Heart left ventricle (tissue), 16 donors: ENCODE data around the gene CORO6. TPM values are rescaled to one million over a fixed set of nuclear protein-coding genes. Genes with fewer than 3 reads are reported as not detected.

Experiments
- ATAC-seq, 4 donors: fragments of 200-7000 bp; cut with Tn5 transposase; one replicate each; pipeline ENCODE4 v1.9.1; 2020 to 2022; ENCODE audit warnings: moderate library complexity in 4 of 4, mild to moderate bottlenecking in 3 of 4, moderate number of reproducible peaks in 1 of 4
- DNase-seq, 5 donors: peaks; one replicate each; pipeline ENCODE4 v3.0.0-alpha.2; 2020
- H3K27ac ChIP-seq, 12 donors: fragments of 200-600 bp; sonication (generic) in 4 of 12; one replicate each; pipeline versions ENCODE4 v1.5.0 to v1.8.0; 2016 to 2022; ENCODE audit warnings: mild to moderate bottlenecking in 2 of 12
- H3K27me3 ChIP-seq, 9 donors: fragments of 200-600 bp; sonication (generic) in 2 of 9; one replicate each; pipeline versions ENCODE4 v1.5.1 to v1.8.0; 2016 to 2022; ENCODE audit warnings: mild to moderate bottlenecking in 3 of 9
- H3K36me3 ChIP-seq, 9 donors: fragments of 200-600 bp; sonication (generic) in 2 of 9; one replicate each; pipeline versions ENCODE4 v1.5.0 to v1.8.0; 2018 to 2022; ENCODE audit warnings: mild to moderate bottlenecking in 2 of 9
- H3K4me1 ChIP-seq, 12 donors: fragments of 200-600 bp; sonication (generic) in 4 of 12; one replicate each; pipeline versions ENCODE4 v1.5.0 to v1.8.0; 2016 to 2022; ENCODE audit warnings: mild to moderate bottlenecking in 3 of 12
- H3K4me3 ChIP-seq, 12 donors: fragments of 200-600 bp; sonication (generic) in 4 of 12; one replicate each; pipeline versions ENCODE4 v1.5.0 to v1.8.0; 2017 to 2022; ENCODE audit warnings: mild to moderate bottlenecking in 9 of 12, moderate library complexity in 4 of 12
- H3K9me3 ChIP-seq, 12 donors: fragments of 200-600 bp; sonication (generic) in 4 of 12; one replicate each; pipeline versions ENCODE4 v1.5.0 to v1.8.0; 2016 to 2022; ENCODE audit warnings: mild to moderate bottlenecking in 1 of 12
- POLR2A ChIP-seq, 2 donors: fragments of 450-650 bp; IDR thresholded peaks; one replicate each; pipeline ENCODE4 v1.6.1; 2017; ENCODE audit warnings: antibody characterized with exemption in 2 of 2, mild to moderate bottlenecking in 2 of 2, moderate library complexity in 2 of 2
- WGBS, 4 donors: extraction: QIAGEN DNeasy Blood & Tissue Kit in 2 of 4; methylation state at CpG; one replicate each; pipeline versions ENCODE4 v1.1.5 to v1.1.7; 2013 to 2018; 5-methylcytosine and 5-hydroxymethylcytosine counted together
- intact Hi-C, 10 donors: fragments of 100-400 bp; cut with DNase I; formaldehyde crosslinking; loops; one replicate each; pipeline versions ENCODE4 v1.11.1 to v1.14.2; 2022
- polyA plus RNA-seq, 2 donors: library from polyadenylated mRNA; stranded (reverse); fragments of 200-250 nt; gene quantifications; one replicate each; pipeline ENCODE4 v1.2.3, GENCODE V29; 2013
- total RNA-seq, 9 donors: library from RNA; depleted of rRNA in 2 of 9; stranded (reverse); fragments of >200 nt in 2 of 9; fragmentation: NEBNext Ultra II Directional in 3 of 9; extraction: Animal tissue kit (Norgen Biotek cat#: 25700) in 3 of 9; gene quantifications; one replicate each; pipeline versions ENCODE4 v1.1.0 to v1.2.4, GENCODE V29; 2016 to 2023
- TF ChIP-seq, protein P1 (sequence below), 12 donors: fragments of 200-600 bp; sonication (generic) in 4 of 12; IDR thresholded peaks; one replicate each; pipeline versions ENCODE4 v1.5.0 to v1.8.0; 2018 to 2022; ENCODE audit warnings: antibody characterized with exemption in 12 of 12, mild to moderate bottlenecking in 5 of 12
- donor health status: ischemic (EF 13 %, LVEDD 7.1; RV severe dilation, severe dysfunction).
- donor health status: healthy with polysubstance abuse.
- donor health status: DM: no; HTN: yes; CAD: no.
- donor health status: DM: no; HTN: no; CAD: no.
- donor health status: ischemic (EF 25% LVEDD 6.9; RV normal size, moderate dysfunction).
- donor health status: ischemic (EF 25% LVEDD 5.7; RV mildly dilated, moderate dysfunction).
- donor health status: healthy.
- donor health status: DM: yes; HTN: yes; CAD: no.
- donor health status: ischemic (EF 35%, LVEDD 5.7; RV mildly dilated, moderate dysfunction).
- donor health status: nonischemic (EF 11% LVEDD 7.7; RV severe dilation, severe dysfunction).
- donor health status: DM: yes; HTN: yes; CAD: no.
- donor health status: PGD.
- donor health status: ischemic (EF 29% LVEDD 5.4; RV normal size, mild dysfunction).
- donor health status: nonischemic (EF 23%, LVEDD 6.1; RV moderate dilation, normal function).

Gene CORO6
- total and polyA plus RNA-seq, 11 donors: 50.7 to 115 (median 95.5) TPM

- intact Hi-C loops: loop anchor here in 3 of 10 donors (5.0 to 10.0 kb wide), 3 partner anchors 61 to 289 kb away; partner anchors contain the start of genes GIT1 (in 1 of the 3) and SSH2 (in 1 of the 3)
- H3K27ac ChIP-seq: peak overlapping the region; percentile 57 to 83 (median 74)
- DNase-seq (peak in 4 of 5 donors; percentile 63 to 85 (median 72)), ATAC-seq (peak; percentile 71 to 91 (median 81))
- WGBS, 4 donors: 5 to 14% (median 8%) methylated on average over 5 of the region's 5 CpGs
- TF ChIP-seq POLR2A (IDR thresholded peaks at IDR 0.05): no peak
- TF ChIP-seq, protein P1, sequence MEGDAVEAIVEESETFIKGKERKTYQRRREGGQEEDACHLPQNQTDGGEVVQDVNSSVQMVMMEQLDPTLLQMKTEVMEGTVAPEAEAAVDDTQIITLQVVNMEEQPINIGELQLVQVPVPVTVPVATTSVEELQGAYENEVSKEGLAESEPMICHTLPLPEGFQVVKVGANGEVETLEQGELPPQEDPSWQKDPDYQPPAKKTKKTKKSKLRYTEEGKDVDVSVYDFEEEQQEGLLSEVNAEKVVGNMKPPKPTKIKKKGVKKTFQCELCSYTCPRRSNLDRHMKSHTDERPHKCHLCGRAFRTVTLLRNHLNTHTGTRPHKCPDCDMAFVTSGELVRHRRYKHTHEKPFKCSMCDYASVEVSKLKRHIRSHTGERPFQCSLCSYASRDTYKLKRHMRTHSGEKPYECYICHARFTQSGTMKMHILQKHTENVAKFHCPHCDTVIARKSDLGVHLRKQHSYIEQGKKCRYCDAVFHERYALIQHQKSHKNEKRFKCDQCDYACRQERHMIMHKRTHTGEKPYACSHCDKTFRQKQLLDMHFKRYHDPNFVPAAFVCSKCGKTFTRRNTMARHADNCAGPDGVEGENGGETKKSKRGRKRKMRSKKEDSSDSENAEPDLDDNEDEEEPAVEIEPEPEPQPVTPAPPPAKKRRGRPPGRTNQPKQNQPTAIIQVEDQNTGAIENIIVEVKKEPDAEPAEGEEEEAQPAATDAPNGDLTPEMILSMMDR (IDR thresholded peaks at IDR 0.05): no peak
- H3K36me3 ChIP-seq: peaks cover 0 to 58% (median 33%) of the 10 kb centered on the region in 9 donors
- H3K9me3 ChIP-seq: no peaks in the 10 kb centered on the region
- H3K4me1 ChIP-seq: peaks cover 11 to 69% (median 59%) of the 10 kb centered on the region in 12 donors
- no peaks in the 10 kb centered on the region for H3K27me3 ChIP-seq
- H3K4me3 ChIP-seq: no peak overlapping the region
Measured at GRCh38 chr17:29645515-29646051, 22.9 kb upstream of the CORO6 start.

GRCh38 chr17:29643817-29644160, 21.1 kb upstream of the CORO6 start:
- 33 to 52% (median 46%) methylated on average over 1 of the region's 1 CpG for WGBS, 4 donors
- Histone ChIP-seq H3K36me3 (peaks cover 0 to 44% (median 15%) of the 10 kb centered on the region in 9 donors), H3K9me3 (no peaks in the 10 kb centered on the region), H3K4me3 (no peak overlapping the region), H3K4me1 (peaks cover 11 to 80% (median 75%) of the 10 kb centered on the region in 12 donors), H3K27ac (peak overlapping the region; percentile 34 to 83 (median 74)), H3K27me3 (no peaks in the 10 kb centered on the region)
- no peak for DNase-seq
- intact Hi-C loops: loop anchor here in 7 of 10 donors (5.0 to 10.0 kb wide), 9 partner anchors 34 to 449 kb away; partner anchors contain the start of genes SSH2 (in 2 of the 7) and GIT1 (in 1 of the 7)
- ATAC-seq: no peak
- TF ChIP-seq, protein P1 (IDR thresholded peaks at IDR 0.05): no peak
- no peak for TF ChIP-seq POLR2A (IDR thresholded peaks at IDR 0.05)

GRCh38 chr17:29642171-29642611, 19.5 kb upstream of the CORO6 start:
- Histone ChIP-seq H3K36me3 (peaks cover 0 to 37% (median under 1%) of the 10 kb centered on the region in 9 donors), H3K27ac (peak overlapping the region in 11 of 12 donors; percentile 57 to 83 (median 77)), H3K4me1 (peaks cover 11 to 83% (median 76%) of the 10 kb centered on the region in 12 donors), H3K27me3 (no peaks in the 10 kb centered on the region), H3K9me3 (no peaks in the 10 kb centered on the region), H3K4me3 (no peak overlapping the region)
- intact Hi-C loops: loop anchor here in 7 of 10 donors (5.0 to 10.0 kb wide), 9 partner anchors 35 to 450 kb away; partner anchors contain the start of genes SSH2 (in 2 of the 7) and GIT1 (in 1 of the 7)
- WGBS, 4 donors: 49 to 72% (median 67%) methylated on average over 2 of the region's 2 CpGs
- TF ChIP-seq, protein P1 (IDR thresholded peaks at IDR 0.05): no peak
- TF ChIP-seq POLR2A (IDR thresholded peaks at IDR 0.05): no peak
- ATAC-seq (no peak), DNase-seq (no peak)

- no peak overlapping the region for H3K4me3 ChIP-seq
- intact Hi-C loops: loop anchor here in 7 of 10 donors (1.0 to 10.0 kb wide), 11 partner anchors 36 to 451 kb away; partner anchors contain the start of genes SSH2 (in 2 of the 7) and GIT1 (in 1 of the 7)
Measured at GRCh38 chr17:29640981-29641642, 18.4 kb upstream of the CORO6 start.

More at GRCh38 chr17:29640981-29641642, 18.4 kb upstream of the CORO6 start:
- ATAC-seq: peak in 2 of 4 donors; percentile 4 to 25
- DNase-seq: no peak
- Histone ChIP-seq H3K9me3 (no peaks in the 10 kb centered on the region), H3K4me1 (peaks cover 11 to 76% (median 72%) of the 10 kb centered on the region in 12 donors), H3K27ac (peak overlapping the region; percentile 60 to 83 (median 76)), H3K36me3 (peaks cover 0 to 40% (median 11%) of the 10 kb centered on the region in 9 donors), H3K27me3 (no peaks in the 10 kb centered on the region)
- TF ChIP-seq, protein P1 (IDR thresholded peaks at IDR 0.05): no peak
- no peak for TF ChIP-seq POLR2A (IDR thresholded peaks at IDR 0.05)
- WGBS, 4 donors: 31 to 46% (median 37%) methylated on average over 7 of the region's 7 CpGs
